ENCODE measurements around the gene RHOV. TPM values are rescaled to one million over a fixed set of nuclear protein-coding genes. Genes with fewer than 3 reads are reported as not detected.

RHOV gene
- polyA plus RNA-seq (1.2 to 12.1 TPM (median 7.1 TPM) in 3 replicates), polyA minus RNA-seq (0.89 to 4.5 TPM (median 3.4 TPM) in 3 replicates)
- 15.0 TPM for polyA plus RNA-seq (2011; ENCODE audit: low read depth)
- 3.3 and 7.6 TPM in 2 replicates for polyA plus RNA-seq (2011; cell fraction: cytosol; rRNA removed)
- 28.3 and 31.0 TPM in 2 replicates for polyA plus RNA-seq (2011; cell fraction: nucleus; rRNA removed)
- 1.2 and 28.5 TPM in 2 replicates for polyA plus RNA-seq (2012; ENCODE audit: low replicate concordance)
- polyA minus RNA-seq (2011; cell fraction: cytosol; rRNA and poly(A)+ RNA removed), result 5.8 TPM
- 12.0 and 15.2 TPM in 2 replicates for polyA minus RNA-seq (2011; cell fraction: nucleus; rRNA and poly(A)+ RNA removed)

GRCh38 chr15:40873694-40874561 lies at the start of gene RHOV:
Gene RHOV (minus strand): TSS chr15:40874234. CDS start chr15:40874139, 95 bp downstream.
- dilution Hi-C loops (cut with MboI; ENCODE audit: extremely low pct_ligation_motif_present, low sequenced_read_pairs), result no loop called here
- DNase-seq (ENCODE audit: low read depth, low spot score) (no peak), FAIRE-seq (no peak)
- Histone ChIP-seq H3K9me3 (ENCODE audit: control insufficient read depth, low read depth, low read length) (no peaks in the 10 kb centered on the region), H3K4me3 (ENCODE audit: control insufficient read depth in 2 of 3, extremely low read depth in 1 of 3, insufficient read depth in 2 of 3, low read depth in 1 of 3, low read length in 3 of 3) (peak within 1 kb of the TSS; percentile 49 to 72 (median 57)), H3K27me3 (ENCODE audit: control insufficient read depth, extremely low read depth, insufficient read depth, low read length) (no peaks in the 10 kb centered on the region), H3K4me2 (ENCODE audit: control insufficient read depth, extremely low read depth, insufficient read depth, low read depth, low read length) (peak within 1 kb of the TSS; percentile 80), H3K79me2 (ENCODE audit: control insufficient read depth, insufficient read depth, low read length) (no peaks in the 10 kb centered on the region), H2AFZ (ENCODE audit: control insufficient read depth, low read length) (peak within 1 kb of the TSS; percentile 74), H3K4me1 (ENCODE audit: control insufficient read depth, extremely low read depth, insufficient read depth, low read length) (peaks cover 51% of the 10 kb centered on the region), H3K27ac (ENCODE audit: control insufficient read depth, insufficient read depth, low read length) (no peak within 1 kb of the TSS), H4K20me1 (ENCODE audit: control insufficient read depth, extremely low read depth, insufficient read depth, low read length) (no peaks in the 10 kb centered on the region), H3K9ac (ENCODE audit: control insufficient read depth, extremely low read depth, insufficient read depth, low read length) (peak within 1 kb of the TSS; percentile 67), H3K36me3 (ENCODE audit: control insufficient read depth in 2 of 2, extremely low read depth in 1 of 2, insufficient read depth in 2 of 2, low read length in 2 of 2) (no peaks in the 10 kb centered on the region), H3K9me1 (ENCODE audit: control insufficient read depth, extremely low read depth, insufficient read depth, low read length) (no peaks in the 10 kb centered on the region)
- TF ChIP-seq CTCF (optimal IDR thresholded peaks at IDR 0.05 in 1 of 3, IDR thresholded peaks at IDR 0.05 in 1 of 3, conservative IDR thresholded peaks at IDR 0.05 in 1 of 3; ENCODE audit: extremely low read depth in 1 of 3, insufficient read depth in 2 of 3, low read length in 3 of 3) (peak; percentile 24 to 75 (median 52)), EZH2 (IDR thresholded peaks at IDR 0.05; ENCODE audit: low read length) (no peak)

GRCh38 chr15:40923551-40923950 lies 49.5 kb upstream of the RHOV start:
- no peak for TF ChIP-seq EZH2 (IDR thresholded peaks at IDR 0.05; ENCODE audit: low read length)
- no peak for TF ChIP-seq CTCF (optimal IDR thresholded peaks at IDR 0.05 in 1 of 3, IDR thresholded peaks at IDR 0.05 in 1 of 3, conservative IDR thresholded peaks at IDR 0.05 in 1 of 3; ENCODE audit: extremely low read depth in 1 of 3, insufficient read depth in 2 of 3, low read length in 3 of 3)
- Histone ChIP-seq H3K4me3 (ENCODE audit: control insufficient read depth in 2 of 3, extremely low read depth in 1 of 3, insufficient read depth in 2 of 3, low read depth in 1 of 3, low read length in 3 of 3) (no peak overlapping the region), H2AFZ (ENCODE audit: control insufficient read depth, low read length) (no peak overlapping the region), H3K79me2 (ENCODE audit: control insufficient read depth, insufficient read depth, low read length) (no peaks in the 10 kb centered on the region), H3K9ac (ENCODE audit: control insufficient read depth, extremely low read depth, insufficient read depth, low read length) (no peak overlapping the region), H3K36me3 (ENCODE audit: control insufficient read depth in 2 of 2, extremely low read depth in 1 of 2, insufficient read depth in 2 of 2, low read length in 2 of 2) (no peaks in the 10 kb centered on the region), H3K4me1 (ENCODE audit: control insufficient read depth, extremely low read depth, insufficient read depth, low read length) (peaks cover 7% of the 10 kb centered on the region), H3K9me3 (ENCODE audit: control insufficient read depth, low read depth, low read length) (no peaks in the 10 kb centered on the region), H3K4me2 (ENCODE audit: control insufficient read depth, extremely low read depth, insufficient read depth, low read depth, low read length) (no peak overlapping the region), H3K27me3 (ENCODE audit: control insufficient read depth, extremely low read depth, insufficient read depth, low read length) (peaks cover 51% of the 10 kb centered on the region), H3K27ac (ENCODE audit: control insufficient read depth, insufficient read depth, low read length) (no peak overlapping the region), H4K20me1 (ENCODE audit: control insufficient read depth, extremely low read depth, insufficient read depth, low read length) (no peaks in the 10 kb centered on the region), H3K9me1 (ENCODE audit: control insufficient read depth, extremely low read depth, insufficient read depth, low read length) (no peaks in the 10 kb centered on the region)
- DNase-seq (ENCODE audit: low read depth, low spot score) (no peak), FAIRE-seq (no peak)
- dilution Hi-C loops (cut with MboI; ENCODE audit: extremely low pct_ligation_motif_present, low sequenced_read_pairs), result loop anchor here (25.0 kb wide), 1 partner anchor 89 kb away; no protein-coding TSS in a partner anchor

Measured in keratinocyte (primary cell).